ENCODE data around the gene DNMT3A. TPM values are rescaled to one million over a fixed set of nuclear protein-coding genes. Genes with fewer than 3 reads are reported as not detected.

DNMT3A gene
- total and polyA plus RNA-seq, 2 donors (not counting 3 experiments of a cell fraction or from before 2014, with no cell fraction given) = 23.3 to 71.7 TPM

DNA sequence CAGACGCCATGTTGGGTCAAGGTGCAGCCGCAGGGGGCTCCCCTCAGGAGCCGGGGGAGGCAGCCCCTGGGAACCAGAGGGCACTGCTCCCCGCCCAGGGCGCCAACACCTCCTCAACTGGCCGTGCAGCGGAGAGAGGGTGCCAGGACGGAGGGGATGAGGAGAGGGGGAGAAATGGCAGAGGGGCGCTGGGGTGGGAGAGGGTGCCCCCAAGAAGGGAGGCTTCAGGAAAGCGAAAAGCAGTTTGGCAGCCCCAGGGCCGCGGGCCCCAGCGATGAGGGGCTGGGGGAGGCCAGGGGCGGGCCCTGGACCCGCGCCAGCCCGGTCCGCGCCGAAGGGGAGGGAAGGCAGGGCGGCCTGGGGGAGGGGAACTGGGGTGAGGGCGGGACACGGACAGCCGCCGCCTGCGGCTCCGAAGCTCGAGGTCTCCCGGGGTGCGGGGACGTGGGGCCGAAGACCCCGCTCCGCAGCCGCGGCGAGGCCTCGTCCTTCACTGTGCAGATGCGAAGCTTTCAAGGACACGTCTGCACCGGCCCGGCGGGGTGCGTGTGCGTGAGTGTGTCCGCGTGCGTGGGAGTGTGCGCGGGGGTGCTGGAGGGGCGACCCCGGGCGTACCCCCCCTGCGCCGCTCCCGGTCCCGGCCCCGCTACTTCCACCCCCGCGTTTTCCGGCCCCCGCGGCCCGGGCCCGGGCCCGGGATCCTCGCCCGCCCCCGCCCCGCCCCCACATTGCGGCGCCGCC, 1.4 kb downstream of the DNMT3A start:
- intact Hi-C loops (cut with micrococcal nuclease) = loop anchor here (5.0 kb wide), 1 partner anchor 43 kb away; no protein-coding TSS in a partner anchor
- no TSS peak for BruUV-seq (replicated peaks)
- H3K9me3 ChIP-seq (replicated peaks; ENCODE audit: control insufficient read depth, insufficient read depth, low read length) = no peaks in the 10 kb centered on the region
- no peak overlapping the region for H3K9ac ChIP-seq (replicated peaks; ENCODE audit: extremely low read depth, insufficient read depth, low read length)
- dilution Hi-C loops (cut with MboI; ENCODE audit: extremely low pct_ligation_motif_present, low sequenced_read_pairs) = no loop called here
- no peaks in the 10 kb centered on the region for H3K4me1 ChIP-seq (ENCODE audit: control insufficient read depth, extremely low read depth, insufficient read depth, low read length)
- H3K9me1 ChIP-seq (replicated peaks; ENCODE audit: control insufficient read depth, extremely low read depth, insufficient read depth, low read length) = no peaks in the 10 kb centered on the region
- peak overlapping the region; percentile 63 for H2AFZ ChIP-seq (ENCODE audit: low read depth, low read length)
- TF ChIP-seq MYC (IDR thresholded peaks at IDR 0.05; ENCODE audit: low read depth, low read length) (no peak), FOS (IDR thresholded peaks at IDR 0.05; ENCODE audit: borderline replicate concordance, insufficient read depth, low read length) (no peak)
- TF ChIP-seq, protein P1, sequence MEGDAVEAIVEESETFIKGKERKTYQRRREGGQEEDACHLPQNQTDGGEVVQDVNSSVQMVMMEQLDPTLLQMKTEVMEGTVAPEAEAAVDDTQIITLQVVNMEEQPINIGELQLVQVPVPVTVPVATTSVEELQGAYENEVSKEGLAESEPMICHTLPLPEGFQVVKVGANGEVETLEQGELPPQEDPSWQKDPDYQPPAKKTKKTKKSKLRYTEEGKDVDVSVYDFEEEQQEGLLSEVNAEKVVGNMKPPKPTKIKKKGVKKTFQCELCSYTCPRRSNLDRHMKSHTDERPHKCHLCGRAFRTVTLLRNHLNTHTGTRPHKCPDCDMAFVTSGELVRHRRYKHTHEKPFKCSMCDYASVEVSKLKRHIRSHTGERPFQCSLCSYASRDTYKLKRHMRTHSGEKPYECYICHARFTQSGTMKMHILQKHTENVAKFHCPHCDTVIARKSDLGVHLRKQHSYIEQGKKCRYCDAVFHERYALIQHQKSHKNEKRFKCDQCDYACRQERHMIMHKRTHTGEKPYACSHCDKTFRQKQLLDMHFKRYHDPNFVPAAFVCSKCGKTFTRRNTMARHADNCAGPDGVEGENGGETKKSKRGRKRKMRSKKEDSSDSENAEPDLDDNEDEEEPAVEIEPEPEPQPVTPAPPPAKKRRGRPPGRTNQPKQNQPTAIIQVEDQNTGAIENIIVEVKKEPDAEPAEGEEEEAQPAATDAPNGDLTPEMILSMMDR (IDR thresholded peaks at IDR 0.05; ENCODE audit: extremely low read depth in 1 of 2, insufficient read depth in 1 of 2, low read depth in 1 of 2, low read length in 2 of 2) = no peak
- H3K27ac ChIP-seq (ENCODE audit: insufficient read depth, low read depth, low read length) = no peak overlapping the region
- peak overlapping the region in 1 of 3 experiments; percentile 58 for H3K4me3 ChIP-seq (replicated peaks in 1 of 3; ENCODE audit: insufficient read depth in 1 of 3, low read depth in 1 of 3, low read length in 3 of 3)
- H3K79me2 ChIP-seq (ENCODE audit: control insufficient read depth, insufficient read depth, low read length) = no peaks in the 10 kb centered on the region
- peaks cover 0 to 2% of the 10 kb centered on the region in 2 experiments for H3K27me3 ChIP-seq (ENCODE audit: control insufficient read depth in 2 of 2, insufficient read depth in 2 of 2, low read length in 2 of 2)
- FAIRE-seq (no peak), DNase-seq (ENCODE audit: low read depth, low spot score) (no peak)
- no peaks in the 10 kb centered on the region for H4K20me1 ChIP-seq (replicated peaks; ENCODE audit: control insufficient read depth, extremely low read depth, insufficient read depth, low read length)
- H3K36me3 ChIP-seq (ENCODE audit: control insufficient read depth in 2 of 2, extremely low read depth in 1 of 2, insufficient read depth in 2 of 2, low read length in 2 of 2) = no peaks in the 10 kb centered on the region
- POLR2A ChIA-PET = no interaction called here
- H3K4me2 ChIP-seq (ENCODE audit: insufficient read depth, low read length) = peak overlapping the region; percentile 49
- CTCF ChIA-PET = interaction anchor here (1.4 to 3.3 kb wide), 3 partner anchors 13 to 31 kb away, joined by 3 to 14 read pairs (median 4); no protein-coding TSS in a partner anchor

GRCh38 chr2:25339791-25340180, 1.9 kb downstream of the DNMT3A start:
- no peak for FAIRE-seq
- H4K20me1 ChIP-seq (replicated peaks; ENCODE audit: control insufficient read depth, extremely low read depth, insufficient read depth, low read length) = no peaks in the 10 kb centered on the region
- no peak overlapping the region for H2AFZ ChIP-seq (ENCODE audit: low read depth, low read length)
- ChIA-PET CTCF (interaction anchor here (1.0 to 3.3 kb wide), 4 partner anchors 13 to 111 kb away, joined by 3 to 14 read pairs (median 4); no protein-coding TSS in a partner anchor), POLR2A (no interaction called here)
- peaks cover 0 to 2% of the 10 kb centered on the region in 2 experiments for H3K27me3 ChIP-seq (ENCODE audit: control insufficient read depth in 2 of 2, insufficient read depth in 2 of 2, low read length in 2 of 2)
- TF ChIP-seq MYC (IDR thresholded peaks at IDR 0.05; ENCODE audit: low read depth, low read length) (no peak), POLR2A (IDR thresholded peaks at IDR 0.05; ENCODE audit: low read depth, low read length) (no peak), JUN (IDR thresholded peaks at IDR 0.05; ENCODE audit: borderline replicate concordance, insufficient read depth, insufficient read length, low read depth) (no peak), POLR2AphosphoS5 (IDR thresholded peaks at IDR 0.05; ENCODE audit: insufficient read depth, low read depth, low read length) (no peak), GATA2 (IDR thresholded peaks at IDR 0.05; ENCODE audit: insufficient read depth, insufficient read length, low read depth, low read length) (no peak), EZH2 (IDR thresholded peaks at IDR 0.05; ENCODE audit: borderline replicate concordance, low read depth, low read length, severe bottlenecking) (no peak), FOS (IDR thresholded peaks at IDR 0.05; ENCODE audit: borderline replicate concordance, insufficient read depth, low read length) (no peak)
- TF ChIP-seq, protein P2, sequence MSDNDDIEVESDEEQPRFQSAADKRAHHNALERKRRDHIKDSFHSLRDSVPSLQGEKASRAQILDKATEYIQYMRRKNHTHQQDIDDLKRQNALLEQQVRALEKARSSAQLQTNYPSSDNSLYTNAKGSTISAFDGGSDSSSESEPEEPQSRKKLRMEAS (IDR thresholded peaks at IDR 0.05; ENCODE audit: insufficient read depth, insufficient read length) = no peak
- TF ChIP-seq, protein P1 (IDR thresholded peaks at IDR 0.05; ENCODE audit: extremely low read depth in 1 of 2, insufficient read depth in 1 of 2, low read depth in 1 of 2, low read length in 2 of 2) = no peak
- no peaks in the 10 kb centered on the region for H3K36me3 ChIP-seq (ENCODE audit: control insufficient read depth in 2 of 2, extremely low read depth in 1 of 2, insufficient read depth in 2 of 2, low read length in 2 of 2)
- BruUV-seq (replicated peaks) = no TSS peak
- no peak overlapping the region for H3K27ac ChIP-seq (ENCODE audit: insufficient read depth, low read depth, low read length)
- peak overlapping the region in 1 of 3 experiments; percentile 58 for H3K4me3 ChIP-seq (replicated peaks in 1 of 3; ENCODE audit: insufficient read depth in 1 of 3, low read depth in 1 of 3, low read length in 3 of 3)
- DNase-seq (ENCODE audit: low read depth, low spot score) = no peak
- no peak overlapping the region for H3K4me2 ChIP-seq (ENCODE audit: insufficient read depth, low read length)
- H3K9ac ChIP-seq (replicated peaks; ENCODE audit: extremely low read depth, insufficient read depth, low read length) = no peak overlapping the region
- intact Hi-C loops (cut with micrococcal nuclease) (loop anchor here (5.0 kb wide), 1 partner anchor 42 kb away; no protein-coding TSS in a partner anchor), dilution Hi-C loops (cut with MboI; ENCODE audit: extremely low pct_ligation_motif_present, low sequenced_read_pairs) (no loop called here)
- no peaks in the 10 kb centered on the region for H3K4me1 ChIP-seq (ENCODE audit: control insufficient read depth, extremely low read depth, insufficient read depth, low read length)
- no peaks in the 10 kb centered on the region for H3K9me1 ChIP-seq (replicated peaks; ENCODE audit: control insufficient read depth, extremely low read depth, insufficient read depth, low read length)
- H3K79me2 ChIP-seq (ENCODE audit: control insufficient read depth, insufficient read depth, low read length) = no peaks in the 10 kb centered on the region
- H3K9me3 ChIP-seq (replicated peaks; ENCODE audit: control insufficient read depth, insufficient read depth, low read length) = no peaks in the 10 kb centered on the region
